ENCODE results near the gene SLC11A2.
A peak's percentile ranks its signal among the peaks of the same experiment; 100 is the strongest.

Gene SLC11A2

DNA sequence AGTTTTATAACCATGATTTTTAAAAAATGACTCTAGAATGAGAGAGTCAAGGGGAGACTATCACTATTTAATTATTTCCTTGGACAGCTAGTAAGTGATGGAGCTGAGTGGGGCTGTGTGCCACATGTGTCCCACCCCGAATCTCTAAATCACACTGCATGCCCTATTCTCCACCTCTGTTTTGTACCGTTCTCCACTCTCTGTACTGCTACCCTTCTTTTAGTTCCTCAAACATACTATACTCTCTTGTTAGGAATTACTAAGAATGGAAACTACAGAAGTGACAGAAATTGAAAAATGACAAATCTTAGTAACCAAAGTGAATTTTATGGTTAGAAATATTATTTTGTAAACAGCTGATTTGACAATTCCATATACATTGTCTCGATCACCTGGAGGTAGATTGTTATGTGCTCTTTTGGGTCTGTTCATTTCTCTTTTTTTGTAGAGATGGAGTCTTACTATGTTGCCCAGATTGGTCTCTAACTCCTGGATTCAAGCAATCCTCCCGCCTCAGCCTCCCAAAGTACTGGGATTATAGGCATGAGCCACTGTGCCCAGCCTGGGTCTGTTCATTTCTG lies 35.9 kb downstream of the SLC11A2 start:
- peak overlapping the region; percentile 43 for H3K27ac Mint-ChIP-seq
- peaks cover 33% of the 10 kb centered on the region for H3K4me1 Mint-ChIP-seq (ENCODE audit: low read depth)
- H3K36me3 Mint-ChIP-seq (ENCODE audit: low read depth) = peaks cover 72% of the 10 kb centered on the region

DNA sequence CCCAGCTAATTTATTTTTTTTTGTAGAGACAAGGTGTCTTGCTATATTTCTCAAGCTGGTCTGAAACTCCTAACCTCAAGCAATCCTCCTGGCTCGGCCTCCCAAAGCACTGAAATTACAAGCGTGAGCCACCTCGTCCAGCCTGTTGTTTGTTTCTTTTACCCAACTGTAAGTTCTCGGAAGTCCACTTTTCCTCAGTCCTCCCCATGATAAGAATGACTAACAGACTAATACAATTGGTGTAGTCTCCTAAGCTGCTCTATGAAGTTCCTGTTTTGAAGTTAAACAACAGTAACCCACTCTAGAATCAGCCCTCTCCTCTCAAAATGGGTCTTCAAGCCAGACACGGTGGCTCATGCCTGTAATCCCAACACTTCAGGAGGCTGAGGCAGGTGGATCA lies 37.3 kb downstream of the SLC11A2 start:
- Mint-ChIP-seq H3K4me1 (ENCODE audit: low read depth) (peaks cover 40% of the 10 kb centered on the region), H3K27me3 (no peaks in the 10 kb centered on the region), H3K27ac (no peak overlapping the region), H3K9me3 (no peaks in the 10 kb centered on the region), H3K36me3 (ENCODE audit: low read depth) (peaks cover 63% of the 10 kb centered on the region), H3K4me3 (no peak overlapping the region)

More for the DNA sequence above, 35.9 kb downstream of the SLC11A2 start:
- Mint-ChIP-seq H3K9me3 (no peaks in the 10 kb centered on the region), H3K4me3 (no peak overlapping the region), H3K27me3 (no peaks in the 10 kb centered on the region)

DNA sequence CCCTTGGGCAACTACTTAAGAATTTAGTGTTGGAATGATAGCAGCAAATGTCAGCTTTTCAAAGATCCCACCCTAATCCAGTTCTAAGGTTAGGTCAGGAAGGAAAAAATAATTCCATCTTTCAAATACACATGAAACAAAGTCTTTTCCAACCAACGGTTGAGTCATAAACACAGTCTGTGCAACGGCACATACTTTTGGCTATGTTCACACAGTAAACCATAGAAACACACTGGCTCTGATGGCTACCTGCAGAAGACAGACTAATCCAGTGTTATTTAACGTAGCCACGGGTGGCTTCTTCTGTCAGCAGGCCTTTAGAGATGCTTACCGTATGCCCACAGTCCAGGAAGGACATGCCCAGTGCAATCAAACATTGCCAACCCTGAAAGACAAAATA lies 38.1 kb downstream of the SLC11A2 start:
- Mint-ChIP-seq H3K36me3 (ENCODE audit: low read depth) (peaks cover 63% of the 10 kb centered on the region), H3K27me3 (no peaks in the 10 kb centered on the region), H3K9me3 (no peaks in the 10 kb centered on the region), H3K4me1 (ENCODE audit: low read depth) (peaks cover 40% of the 10 kb centered on the region), H3K4me3 (no peak overlapping the region), H3K27ac (no peak overlapping the region)

DNA sequence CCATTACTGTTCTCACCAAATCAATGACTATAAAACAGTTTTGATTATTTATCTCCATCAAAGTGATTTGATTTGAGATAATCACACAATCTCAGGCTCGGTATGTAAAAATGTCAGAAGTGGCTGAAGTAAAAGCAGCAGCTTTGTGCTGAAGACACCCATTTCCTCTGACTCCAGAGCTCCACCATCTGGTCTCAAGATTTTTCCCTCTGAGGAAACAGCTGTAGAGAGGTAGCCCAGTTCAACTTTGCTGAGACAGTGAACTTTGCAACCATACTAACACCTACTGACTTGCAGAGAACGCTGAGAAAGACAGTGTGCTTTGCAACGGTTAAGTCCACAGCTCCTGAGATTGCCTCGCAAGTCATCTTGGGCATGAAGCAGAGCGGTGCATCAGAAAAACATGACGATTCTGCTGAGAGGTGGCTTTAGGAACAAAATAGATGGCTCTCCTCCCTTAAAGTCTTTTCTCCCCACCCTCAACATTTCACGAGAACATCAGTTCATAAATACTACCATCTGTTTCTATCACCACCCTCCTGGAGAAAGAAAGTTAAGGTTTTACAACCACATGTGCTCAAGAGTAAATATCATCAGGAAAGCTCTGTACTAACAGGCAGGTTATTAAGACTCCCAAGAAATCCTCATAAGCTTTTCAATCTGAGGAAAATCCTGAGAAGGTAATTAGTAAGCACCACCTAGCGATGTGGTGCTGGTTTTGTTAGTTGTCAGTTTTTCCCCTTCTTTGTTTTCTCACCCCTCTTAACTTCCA lies 39.0 kb downstream of the SLC11A2 start:
- no peak overlapping the region for H3K4me3 Mint-ChIP-seq
- peaks cover 56% of the 10 kb centered on the region for H3K36me3 Mint-ChIP-seq (ENCODE audit: low read depth)
- H3K4me1 Mint-ChIP-seq (ENCODE audit: low read depth) = peaks cover 40% of the 10 kb centered on the region
- H3K9me3 Mint-ChIP-seq = no peaks in the 10 kb centered on the region
- H3K27ac Mint-ChIP-seq = peak overlapping the region; percentile 46
- H3K27me3 Mint-ChIP-seq = no peaks in the 10 kb centered on the region

DNA sequence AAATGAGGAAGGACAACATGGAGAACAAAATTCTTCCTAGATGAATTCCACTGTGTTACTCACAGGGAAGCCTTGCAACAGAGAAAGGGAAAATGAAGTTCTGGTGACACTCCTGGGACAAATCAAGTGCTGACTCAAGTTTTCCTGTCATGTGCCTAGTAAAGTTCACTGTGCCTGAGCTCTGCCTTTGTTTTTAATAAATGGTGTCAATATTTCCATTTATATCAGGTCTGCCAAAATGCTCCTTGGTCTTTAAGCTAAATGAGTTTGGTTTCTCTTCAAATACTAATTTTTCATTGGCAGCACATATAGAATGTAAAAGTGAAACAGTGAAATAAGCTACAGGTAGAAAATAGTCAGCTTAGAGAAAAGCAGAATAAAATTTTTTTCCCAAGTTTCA lies 40.9 kb downstream of the SLC11A2 start:
- Mint-ChIP-seq H3K9me3 (no peaks in the 10 kb centered on the region), H3K27ac (peak overlapping the region; percentile 89), H3K36me3 (ENCODE audit: low read depth) (peaks cover 49% of the 10 kb centered on the region), H3K4me1 (ENCODE audit: low read depth) (peaks cover 35% of the 10 kb centered on the region), H3K4me3 (peak overlapping the region; percentile 26), H3K27me3 (no peaks in the 10 kb centered on the region)

DNA sequence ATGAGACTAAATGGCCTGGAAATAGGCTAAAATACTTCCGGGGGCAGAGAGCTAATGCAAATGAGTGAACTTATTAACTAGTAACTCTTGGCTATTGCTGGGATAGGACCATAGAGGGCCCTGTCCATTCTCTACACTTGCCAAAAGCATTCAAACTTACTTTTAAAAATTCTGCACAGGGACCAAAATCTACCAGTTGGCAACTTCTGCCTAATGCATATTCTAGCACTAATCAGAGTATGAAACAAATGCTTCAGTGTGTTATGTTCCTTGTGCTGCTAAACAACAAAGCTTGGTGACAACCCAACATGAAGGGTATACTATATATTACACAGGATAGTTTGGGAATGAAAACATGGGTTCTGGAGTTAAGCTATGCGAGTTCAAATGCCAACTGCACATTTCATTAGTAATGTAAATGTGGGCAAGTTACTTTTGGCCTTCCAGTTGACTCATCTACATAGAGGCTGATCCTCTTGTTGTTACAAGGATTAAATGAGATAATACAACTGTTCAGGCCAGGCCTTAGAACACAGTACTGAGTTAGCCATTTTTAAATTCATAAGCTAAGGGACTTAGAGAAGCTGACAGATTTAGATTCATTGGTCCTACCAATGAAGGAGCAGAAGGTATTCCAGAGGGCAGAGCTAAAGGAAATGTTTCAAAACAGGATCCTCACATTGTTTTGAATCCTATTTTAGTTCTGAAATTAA lies 41.4 kb downstream of the SLC11A2 start:
- Mint-ChIP-seq H3K4me1 (ENCODE audit: low read depth) (peaks cover 38% of the 10 kb centered on the region), H3K4me3 (no peak overlapping the region), H3K36me3 (ENCODE audit: low read depth) (peaks cover 47% of the 10 kb centered on the region), H3K27ac (peak overlapping the region; percentile 89), H3K9me3 (no peaks in the 10 kb centered on the region), H3K27me3 (no peaks in the 10 kb centered on the region)

DNA sequence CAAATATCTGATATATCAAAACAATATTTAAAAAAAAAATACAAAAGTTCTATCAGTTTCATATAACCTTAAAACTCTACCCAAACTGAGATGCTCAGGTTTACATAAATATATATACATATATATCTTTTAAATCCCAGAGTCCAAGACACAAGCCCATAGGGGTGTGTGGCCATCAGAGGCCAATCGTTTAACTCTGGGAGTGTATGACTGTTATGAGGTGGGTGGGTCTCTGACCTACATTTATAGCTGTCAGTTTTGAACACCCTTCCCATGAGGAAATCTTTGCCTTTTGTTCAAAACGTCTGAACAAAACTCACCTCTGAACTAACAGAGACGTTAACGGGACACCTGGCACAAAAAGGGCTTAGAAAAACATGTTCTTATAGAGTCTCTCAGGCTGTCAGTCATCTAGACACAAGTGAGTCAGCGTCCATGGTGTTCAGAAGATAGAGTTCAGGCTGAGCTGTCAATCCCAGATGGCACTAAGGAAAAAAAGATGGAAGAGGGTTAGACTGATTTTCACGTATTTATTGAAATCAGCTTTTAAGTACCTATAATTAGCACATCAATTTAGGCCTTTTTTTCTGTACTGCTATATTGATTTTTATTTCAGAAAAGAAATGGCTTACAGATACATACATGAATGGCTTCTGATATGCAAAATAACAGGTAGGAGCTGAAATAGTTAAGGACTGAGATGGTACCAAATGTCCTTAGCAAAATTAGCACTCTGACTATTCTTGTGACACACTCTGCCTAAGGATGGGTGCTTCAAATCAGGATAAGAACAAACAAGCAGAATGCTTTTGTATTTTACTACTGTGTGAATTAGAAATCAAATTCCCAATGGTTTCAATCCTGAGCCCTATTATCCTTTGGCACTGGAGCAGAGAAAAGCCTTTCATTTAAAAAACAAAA lies 44.6 kb downstream of the SLC11A2 start:
- Mint-ChIP-seq H3K4me1 (ENCODE audit: low read depth) (peaks cover 34% of the 10 kb centered on the region), H3K27me3 (no peaks in the 10 kb centered on the region), H3K4me3 (no peak overlapping the region), H3K27ac (no peak overlapping the region), H3K9me3 (no peaks in the 10 kb centered on the region), H3K36me3 (ENCODE audit: low read depth) (peaks cover 27% of the 10 kb centered on the region)

DNA sequence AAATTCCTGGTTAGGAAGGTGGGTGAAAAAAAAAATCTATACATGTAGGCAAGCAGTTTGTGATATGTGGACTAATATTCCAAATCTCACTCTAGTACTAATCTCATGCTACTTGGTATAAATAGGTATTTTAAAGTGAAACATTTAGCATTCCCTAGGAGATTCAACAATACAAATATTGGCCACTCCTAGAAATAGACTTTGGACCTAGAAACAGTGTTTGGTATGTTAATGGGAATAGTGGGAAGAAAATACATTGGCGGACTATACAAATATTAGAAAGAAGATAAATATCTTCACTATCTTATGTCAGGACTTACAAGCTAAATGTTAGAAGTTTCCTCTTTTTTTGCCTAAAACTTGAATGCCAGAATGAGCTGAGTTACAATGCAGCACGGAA lies 45.6 kb downstream of the SLC11A2 start:
- Mint-ChIP-seq H3K9me3 (no peaks in the 10 kb centered on the region), H3K27me3 (no peaks in the 10 kb centered on the region), H3K4me3 (no peak overlapping the region), H3K36me3 (ENCODE audit: low read depth) (peaks cover 25% of the 10 kb centered on the region), H3K4me1 (ENCODE audit: low read depth) (peaks cover 24% of the 10 kb centered on the region), H3K27ac (no peak overlapping the region)

DNA sequence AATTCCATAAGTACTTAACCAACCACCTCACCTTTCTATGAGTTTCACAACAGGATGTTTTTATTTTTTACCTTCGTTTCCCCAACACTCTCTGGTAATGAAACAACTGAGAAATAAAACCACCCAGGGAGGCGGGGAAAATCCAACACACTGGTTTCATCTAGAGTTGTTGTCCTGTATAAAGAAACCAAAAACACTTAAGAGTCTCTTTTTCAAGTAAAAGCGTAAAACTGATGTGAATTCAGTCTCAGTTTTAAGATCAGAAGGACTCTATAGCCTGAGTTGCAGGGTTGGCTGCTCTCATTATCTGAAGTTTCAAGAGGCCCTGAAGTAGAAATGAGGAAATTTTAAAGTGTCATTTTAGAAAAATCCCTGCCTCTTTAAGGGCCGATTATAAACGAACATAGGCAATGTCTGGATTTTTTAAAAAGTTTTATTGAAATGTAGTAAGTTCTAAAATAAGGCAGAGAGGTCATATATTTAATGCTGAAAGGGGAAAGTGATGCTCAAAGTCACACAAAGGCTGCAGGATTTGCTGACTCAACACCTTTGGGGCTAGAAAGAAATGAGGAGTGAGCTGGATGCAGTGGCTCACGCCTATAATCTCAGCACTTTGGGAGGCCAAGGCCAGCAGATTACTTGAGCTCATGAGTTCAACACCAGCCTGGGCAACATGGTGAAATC lies 46.7 kb downstream of the SLC11A2 start:
- H3K4me3 Mint-ChIP-seq = no peak overlapping the region
- H3K4me1 Mint-ChIP-seq (ENCODE audit: low read depth) = peaks cover 14% of the 10 kb centered on the region
- peaks cover 31% of the 10 kb centered on the region for H3K36me3 Mint-ChIP-seq (ENCODE audit: low read depth)
- H3K27ac Mint-ChIP-seq = peak overlapping the region; percentile 12
- no peaks in the 10 kb centered on the region for H3K9me3 Mint-ChIP-seq
- no peaks in the 10 kb centered on the region for H3K27me3 Mint-ChIP-seq

DNA sequence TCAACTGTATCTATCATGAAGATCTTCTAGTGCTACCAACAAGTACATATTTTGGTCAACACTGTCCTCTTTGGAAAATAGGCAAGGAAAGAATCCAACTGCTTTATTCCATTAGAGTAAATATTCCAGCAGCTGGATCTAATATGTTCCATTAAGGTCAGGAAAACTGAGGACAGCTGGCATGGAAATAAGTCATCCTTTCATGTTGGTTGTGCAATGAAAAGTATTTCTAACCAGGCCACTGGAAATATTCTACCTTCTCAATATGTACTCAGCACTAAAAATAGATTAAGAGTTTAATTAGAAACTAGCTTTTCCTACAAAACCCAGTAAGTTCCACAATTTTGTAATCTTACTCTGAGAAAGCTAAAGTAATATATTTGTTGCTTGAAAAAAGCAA lies 54.2 kb downstream of the SLC11A2 start:
- Mint-ChIP-seq H3K9me3 (no peaks in the 10 kb centered on the region), H3K36me3 (ENCODE audit: low read depth) (peaks cover 46% of the 10 kb centered on the region), H3K4me3 (no peak overlapping the region), H3K27ac (no peak overlapping the region), H3K4me1 (ENCODE audit: low read depth) (no peaks in the 10 kb centered on the region), H3K27me3 (no peaks in the 10 kb centered on the region)

DNA sequence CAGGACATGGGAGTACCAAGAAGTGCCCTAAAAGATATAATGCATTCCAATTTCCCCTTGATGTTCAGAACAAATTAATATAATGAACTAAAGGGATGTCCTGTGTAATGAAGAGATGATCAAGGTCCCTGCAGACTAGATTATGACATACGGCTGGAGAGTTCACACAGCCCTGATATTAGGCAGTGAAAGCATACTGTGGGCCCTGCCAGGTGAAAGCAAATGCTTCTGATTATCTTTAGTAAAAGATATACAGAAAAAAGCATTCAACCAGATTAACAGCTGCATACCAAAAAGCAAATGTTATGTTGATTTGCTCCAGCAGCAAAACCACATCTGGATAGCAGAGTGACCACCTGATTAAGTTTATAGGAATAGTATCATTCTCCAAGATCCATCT lies 61.8 kb downstream of the SLC11A2 start:
- H3K9me3 Mint-ChIP-seq = no peaks in the 10 kb centered on the region
- no peaks in the 10 kb centered on the region for H3K27me3 Mint-ChIP-seq
- H3K4me3 Mint-ChIP-seq = no peak overlapping the region
- peaks cover 11% of the 10 kb centered on the region for H3K4me1 Mint-ChIP-seq (ENCODE audit: low read depth)
- peaks cover 10% of the 10 kb centered on the region for H3K36me3 Mint-ChIP-seq (ENCODE audit: low read depth)
- no peak overlapping the region for H3K27ac Mint-ChIP-seq

DNA sequence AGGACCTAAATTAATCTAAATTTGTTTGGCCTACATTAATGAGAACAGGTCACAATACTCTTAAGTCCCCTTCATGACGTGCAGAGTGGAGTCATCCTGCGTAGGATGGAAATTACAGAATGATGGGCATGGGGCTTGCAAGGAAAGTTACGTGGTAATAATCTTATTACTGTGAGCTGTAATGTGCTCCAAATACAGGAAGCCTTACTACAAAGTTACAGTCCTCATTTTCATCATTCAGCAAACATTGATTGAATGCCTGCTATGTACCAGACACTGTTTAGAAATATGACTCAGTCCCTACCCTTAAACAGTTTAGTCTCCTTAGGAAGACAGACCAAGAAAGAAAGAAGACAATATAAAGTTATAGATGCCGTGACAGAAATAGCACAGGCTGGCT lies 64.5 kb downstream of the SLC11A2 start:
- no peak overlapping the region for H3K27ac Mint-ChIP-seq
- H3K4me3 Mint-ChIP-seq = no peak overlapping the region
- no peaks in the 10 kb centered on the region for H3K9me3 Mint-ChIP-seq
- peaks cover 11% of the 10 kb centered on the region for H3K4me1 Mint-ChIP-seq (ENCODE audit: low read depth)
- no peaks in the 10 kb centered on the region for H3K36me3 Mint-ChIP-seq (ENCODE audit: low read depth)
- H3K27me3 Mint-ChIP-seq = no peaks in the 10 kb centered on the region

DNA sequence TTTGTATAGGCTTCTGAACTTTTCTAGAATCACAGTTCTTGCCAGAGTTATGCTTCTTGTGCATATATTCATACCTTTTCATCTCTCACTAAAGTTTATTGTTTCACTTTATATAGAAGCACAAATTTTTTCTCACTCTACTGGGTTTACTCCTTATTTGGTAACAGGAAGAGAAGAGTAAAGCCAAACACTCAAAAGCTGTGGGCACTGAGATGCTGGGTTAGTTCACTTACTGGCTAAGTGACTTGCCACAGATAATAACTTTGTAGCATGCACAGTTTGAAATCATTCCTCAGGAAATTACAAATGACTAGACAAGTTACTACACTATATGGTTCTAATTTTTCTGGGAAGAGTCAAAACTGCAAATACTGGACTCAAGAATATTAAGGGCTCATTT lies 66.1 kb downstream of the SLC11A2 start:
- no peak overlapping the region for H3K4me3 Mint-ChIP-seq
- H3K4me1 Mint-ChIP-seq (ENCODE audit: low read depth) = peaks cover 11% of the 10 kb centered on the region
- H3K27ac Mint-ChIP-seq = no peak overlapping the region
- no peaks in the 10 kb centered on the region for H3K27me3 Mint-ChIP-seq
- H3K9me3 Mint-ChIP-seq = no peaks in the 10 kb centered on the region
- H3K36me3 Mint-ChIP-seq (ENCODE audit: low read depth) = no peaks in the 10 kb centered on the region

DNA sequence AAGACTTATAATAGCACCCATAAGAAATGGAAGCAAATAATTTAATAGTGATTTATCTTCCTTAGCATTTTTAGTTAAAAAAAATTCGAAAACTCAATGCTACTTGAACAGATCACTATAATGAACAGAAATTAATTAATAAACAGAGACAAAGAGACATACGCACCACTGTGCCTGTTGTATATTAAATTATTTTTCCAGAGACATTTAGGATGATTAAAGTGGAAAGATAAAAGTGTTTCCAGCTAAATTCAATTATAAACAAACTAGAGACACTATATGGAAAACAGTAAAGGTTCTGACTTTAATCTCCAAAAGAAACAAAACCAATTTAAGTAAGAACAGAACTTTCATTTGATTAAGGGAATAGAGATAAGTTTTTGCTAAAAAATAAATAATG lies 70.5 kb downstream of the SLC11A2 start:
- no peak overlapping the region for H3K4me3 Mint-ChIP-seq
- H3K9me3 Mint-ChIP-seq = no peaks in the 10 kb centered on the region
- no peaks in the 10 kb centered on the region for H3K36me3 Mint-ChIP-seq (ENCODE audit: low read depth)
- no peak overlapping the region for H3K27ac Mint-ChIP-seq
- no peaks in the 10 kb centered on the region for H3K27me3 Mint-ChIP-seq
- peaks cover 8% of the 10 kb centered on the region for H3K4me1 Mint-ChIP-seq (ENCODE audit: low read depth)
